Fibroblast of mammary gland (primary cell): ENCODE measurements around the gene EMILIN1.
"Not testable (repeated sequence)": the region's sequence is repeated elsewhere in the genome, so short reads cannot be mapped to it uniquely, and the experiment has no call there.

ENCODE experiments used
- DNase-seq: peaks from one replicate; pipeline ENCODE4 v3.0.0-alpha.2; 2010; ENCODE audit warnings: low read depth
- H3K4me3 ChIP-seq: 2 replicates; pipeline ENCODE4 v1.5.1; 2011; ENCODE audit warnings: low read depth, mild to moderate bottlenecking, low read length, moderate library complexity; ENCODE audit not compliant: control insufficient read depth
- CTCF ChIP-seq: conservative IDR thresholded peaks from 2 replicates; pipeline ENCODE4 v1.5.1; 2011; ENCODE audit warnings: low read depth, low read length, inconsistent platforms; ENCODE audit not compliant: control insufficient read depth, insufficient read depth

EMILIN1 gene

GRCh38 chr2:27072920-27073319, 5.5 kb upstream of the EMILIN1 start:
- DNase-seq: peak; percentile 70
- no peak for TF ChIP-seq CTCF
- H3K4me3 ChIP-seq: no peak overlapping the region

GRCh38 chr2:27073782-27074181, 4.6 kb upstream of the EMILIN1 start:
- no peak for TF ChIP-seq CTCF
- no peak for DNase-seq
- no peak overlapping the region for H3K4me3 ChIP-seq

GRCh38 chr2:27074738-27075565, 3.5 kb upstream of the EMILIN1 start:
- TF ChIP-seq CTCF: no peak
- DNase-seq: no peak
- no peak overlapping the region for H3K4me3 ChIP-seq

- H3K4me3 ChIP-seq, DNase-seq: not testable (repeated sequence)
Measured at GRCh38 chr2:27075566-27075871, 2.9 kb upstream of the EMILIN1 start.

GRCh38 chr2:27076323-27076722, 2.1 kb upstream of the EMILIN1 start:
- no peak for DNase-seq

GRCh38 chr2:27077231-27077630, 1.2 kb upstream of the EMILIN1 start:
- DNase-seq: no peak
- H3K4me3 ChIP-seq: no peak overlapping the region
- no peak for TF ChIP-seq CTCF

More at GRCh38 chr2:27076323-27076722, 2.1 kb upstream of the EMILIN1 start:
- no peak overlapping the region for H3K4me3 ChIP-seq
- TF ChIP-seq CTCF: no peak

GRCh38 chr2:27079233-27080139, 1.1 kb downstream of the EMILIN1 start:
- TF ChIP-seq CTCF: no peak
- H3K4me3 ChIP-seq: peak overlapping the region; percentile 85
- peak; percentile 51 for DNase-seq
